PFSK-1 (cell line): Measurements from ENCODE around the gene MS4A14.

Experiments used
- FOXP2 ChIP-seq: optimal IDR thresholded peaks from 2 replicates; pipeline ENCODE3; 2011; ENCODE audit warnings: borderline replicate concordance, control low read depth, inconsistent platforms; ENCODE audit not compliant: insufficient read depth; ENCODE audit errors: extremely low read length, extremely low read depth
- POLR2AphosphoS5 ChIP-seq: IDR thresholded peaks from 2 replicates; pipeline ENCODE4 v1.6.1; 2012; ENCODE audit warnings: low read depth, mild to moderate bottlenecking, control low read depth, low read length, moderate library complexity
- SIN3A ChIP-seq: IDR thresholded peaks from 2 replicates; pipeline ENCODE4 v1.6.1; 2012; ENCODE audit warnings: mild to moderate bottlenecking, low read length, moderate library complexity, borderline replicate concordance; ENCODE audit not compliant: insufficient read depth
- TAF1 ChIP-seq: IDR thresholded peaks from 2 replicates; pipeline ENCODE4 v1.6.1; 2012; ENCODE audit warnings: low read length, control low read depth, borderline replicate concordance; ENCODE audit not compliant: insufficient read depth
- TF ChIP-seq, protein P1 (sequence below), 2 experiments: IDR thresholded peaks; 2 replicates each; pipeline versions ENCODE4 v1.6.1 to v1.8.0; 2011 to 2012; ENCODE audit warnings: low read depth in 2 of 2, low read length in 2 of 2, control low read depth in 1 of 2, inconsistent platforms in 1 of 2, mild to moderate bottlenecking in 1 of 2, moderate library complexity in 1 of 2; ENCODE audit not compliant: insufficient read depth in 1 of 2

MS4A14 gene

DNA sequence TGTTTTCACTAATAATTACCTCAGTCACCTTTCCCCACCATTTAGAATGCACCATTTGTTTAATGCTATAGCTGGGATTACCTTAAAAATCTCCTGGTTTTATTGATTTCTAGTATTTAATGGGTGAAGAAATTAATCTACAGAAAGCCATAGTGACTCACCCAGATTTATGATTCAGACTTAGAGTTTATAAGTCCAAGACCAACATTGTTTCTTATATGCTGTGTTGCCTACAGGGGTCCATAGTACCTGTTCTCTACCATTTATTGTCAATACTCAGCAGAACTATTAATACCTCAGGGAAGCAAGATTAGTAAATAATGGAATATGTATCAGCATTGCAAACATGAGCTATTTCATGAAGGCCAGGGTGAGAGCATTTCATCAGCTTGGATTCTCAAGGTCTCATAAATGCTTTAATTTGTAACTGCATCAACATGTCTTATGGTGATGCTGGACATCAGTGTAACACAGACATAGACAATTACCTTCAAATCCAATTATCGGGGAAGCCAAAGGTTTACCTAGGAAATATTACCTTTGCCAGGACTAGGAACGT is 25.9 kb upstream of the MS4A14 start:
- TF ChIP-seq, protein P1, sequence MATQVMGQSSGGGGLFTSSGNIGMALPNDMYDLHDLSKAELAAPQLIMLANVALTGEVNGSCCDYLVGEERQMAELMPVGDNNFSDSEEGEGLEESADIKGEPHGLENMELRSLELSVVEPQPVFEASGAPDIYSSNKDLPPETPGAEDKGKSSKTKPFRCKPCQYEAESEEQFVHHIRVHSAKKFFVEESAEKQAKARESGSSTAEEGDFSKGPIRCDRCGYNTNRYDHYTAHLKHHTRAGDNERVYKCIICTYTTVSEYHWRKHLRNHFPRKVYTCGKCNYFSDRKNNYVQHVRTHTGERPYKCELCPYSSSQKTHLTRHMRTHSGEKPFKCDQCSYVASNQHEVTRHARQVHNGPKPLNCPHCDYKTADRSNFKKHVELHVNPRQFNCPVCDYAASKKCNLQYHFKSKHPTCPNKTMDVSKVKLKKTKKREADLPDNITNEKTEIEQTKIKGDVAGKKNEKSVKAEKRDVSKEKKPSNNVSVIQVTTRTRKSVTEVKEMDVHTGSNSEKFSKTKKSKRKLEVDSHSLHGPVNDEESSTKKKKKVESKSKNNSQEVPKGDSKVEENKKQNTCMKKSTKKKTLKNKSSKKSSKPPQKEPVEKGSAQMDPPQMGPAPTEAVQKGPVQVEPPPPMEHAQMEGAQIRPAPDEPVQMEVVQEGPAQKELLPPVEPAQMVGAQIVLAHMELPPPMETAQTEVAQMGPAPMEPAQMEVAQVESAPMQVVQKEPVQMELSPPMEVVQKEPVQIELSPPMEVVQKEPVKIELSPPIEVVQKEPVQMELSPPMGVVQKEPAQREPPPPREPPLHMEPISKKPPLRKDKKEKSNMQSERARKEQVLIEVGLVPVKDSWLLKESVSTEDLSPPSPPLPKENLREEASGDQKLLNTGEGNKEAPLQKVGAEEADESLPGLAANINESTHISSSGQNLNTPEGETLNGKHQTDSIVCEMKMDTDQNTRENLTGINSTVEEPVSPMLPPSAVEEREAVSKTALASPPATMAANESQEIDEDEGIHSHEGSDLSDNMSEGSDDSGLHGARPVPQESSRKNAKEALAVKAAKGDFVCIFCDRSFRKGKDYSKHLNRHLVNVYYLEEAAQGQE (IDR thresholded peaks at IDR 0.05; ENCODE audit: insufficient read depth in 1 of 2, low read depth in 2 of 2, low read length in 2 of 2) = no peak
- TF ChIP-seq FOXP2 (no peak), POLR2AphosphoS5 (no peak), SIN3A (no peak), TAF1 (no peak)

DNA sequence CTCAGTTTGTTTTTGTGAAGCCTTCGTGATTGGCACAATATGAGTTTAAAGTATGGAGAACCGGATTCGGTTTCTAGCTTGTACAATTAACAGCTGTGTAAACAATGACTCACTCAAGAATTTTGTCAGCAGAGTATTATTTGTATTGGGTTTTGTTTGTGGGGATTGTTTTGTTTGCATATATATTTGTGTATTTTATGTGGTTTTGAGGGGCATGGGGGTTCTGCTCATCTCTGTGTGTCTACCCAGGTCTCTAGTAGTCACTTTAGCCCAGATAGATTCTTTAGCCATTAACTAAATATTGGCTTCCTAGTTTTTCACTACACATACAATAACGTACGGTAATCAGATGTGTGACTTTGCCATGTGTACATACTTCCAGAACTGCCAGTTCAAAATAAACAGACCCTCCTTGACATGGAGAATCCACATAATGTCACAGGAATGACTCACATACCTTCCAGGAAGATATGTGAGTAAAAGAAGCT is 25.4 kb upstream of the MS4A14 start:
- TF ChIP-seq TAF1 = no peak
- TF ChIP-seq SIN3A = no peak
- TF ChIP-seq, protein P1 (IDR thresholded peaks at IDR 0.05; ENCODE audit: insufficient read depth in 1 of 2, low read depth in 2 of 2, low read length in 2 of 2) = no peak
- no peak for TF ChIP-seq POLR2AphosphoS5
- no peak for TF ChIP-seq FOXP2

DNA sequence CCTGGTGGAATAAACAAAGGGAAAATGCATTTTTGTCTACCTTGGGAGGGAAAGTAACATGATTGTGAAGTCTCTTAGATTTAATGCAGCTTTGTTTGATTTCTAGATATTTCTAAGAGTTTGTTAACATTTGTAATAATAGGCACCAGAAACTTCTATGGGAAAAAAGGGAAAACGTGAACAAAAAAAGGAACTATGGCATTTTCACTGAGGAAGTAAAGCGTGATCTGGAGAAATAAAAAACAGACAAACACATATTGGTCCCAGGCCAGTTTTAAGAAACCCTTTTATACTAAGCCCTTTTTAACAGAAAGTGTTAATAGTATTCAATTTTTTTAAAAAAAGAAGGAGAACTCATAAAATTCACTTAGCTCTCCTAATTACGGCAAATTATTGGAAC is 24.9 kb upstream of the MS4A14 start:
- TF ChIP-seq, protein P1 (IDR thresholded peaks at IDR 0.05; ENCODE audit: insufficient read depth in 1 of 2, low read depth in 2 of 2, low read length in 2 of 2) = no peak
- TF ChIP-seq SIN3A (no peak), FOXP2 (no peak), POLR2AphosphoS5 (no peak)

DNA sequence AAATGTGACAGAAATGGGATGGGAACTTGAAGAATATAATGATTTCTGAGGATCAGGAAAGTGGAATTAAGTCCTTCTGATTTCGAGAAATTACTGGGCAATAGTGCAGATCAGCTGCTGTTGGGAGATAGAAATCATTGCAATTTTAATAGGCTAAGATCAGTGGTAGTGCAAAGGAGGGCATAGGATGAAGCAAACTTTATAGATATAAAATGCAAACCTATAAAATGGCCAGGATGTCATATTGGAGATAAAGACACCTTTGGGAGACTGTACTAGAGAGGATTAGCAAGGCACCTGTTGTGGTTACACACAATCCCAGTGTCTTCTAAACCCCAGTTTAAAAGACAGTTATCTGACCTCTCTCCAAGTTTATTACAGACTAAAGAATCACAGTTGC is 24.4 kb upstream of the MS4A14 start:
- TF ChIP-seq SIN3A (no peak), FOXP2 (no peak), POLR2AphosphoS5 (no peak), TAF1 (no peak)
- TF ChIP-seq, protein P1 (IDR thresholded peaks at IDR 0.05; ENCODE audit: insufficient read depth in 1 of 2, low read depth in 2 of 2, low read length in 2 of 2) = no peak

DNA sequence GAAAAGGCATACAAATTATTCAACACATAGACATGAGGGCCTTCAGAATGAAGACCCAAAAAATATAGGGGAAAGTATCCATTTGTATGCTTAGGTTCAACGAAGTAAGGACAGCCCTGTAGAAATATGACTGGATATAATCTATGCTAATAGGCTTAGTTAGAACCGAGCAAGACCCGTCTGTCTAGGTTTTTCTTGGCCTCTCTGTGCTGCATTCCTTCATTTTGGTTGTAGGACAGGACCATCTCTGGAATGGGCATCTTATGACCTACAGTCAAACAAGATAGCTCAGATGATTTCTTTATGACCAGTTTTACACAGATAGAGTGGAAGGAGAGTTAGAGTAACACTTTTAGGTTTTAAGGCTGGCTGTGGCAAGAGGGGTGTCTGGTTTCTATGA is 23.5 kb upstream of the MS4A14 start:
- no peak for TF ChIP-seq POLR2AphosphoS5
- TF ChIP-seq FOXP2 = no peak
- TF ChIP-seq SIN3A = no peak
- TF ChIP-seq TAF1 = no peak
- TF ChIP-seq, protein P1 (IDR thresholded peaks at IDR 0.05; ENCODE audit: insufficient read depth in 1 of 2, low read depth in 2 of 2, low read length in 2 of 2) = no peak
